Neural crest cell (in vitro differentiated cells): Measurements from ENCODE around the gene MYL4. TPM values are rescaled to one million over a fixed set of nuclear protein-coding genes. Genes with fewer than 3 reads are reported as not detected.

Source experiments
- DNase-seq: peaks from one replicate; pipeline ENCODE4 v3.0.0; 2021; ENCODE audit warnings: low read depth, mixed read lengths, low spot score
- H3K27ac Mint-ChIP-seq: one replicate; pipeline ENCODE4 v1.8.0; 2021; ENCODE audit warnings: mild to moderate bottlenecking, mixed read lengths; ENCODE audit not compliant: unreplicated experiment
- H3K27me3 Mint-ChIP-seq: 2 replicates; pipeline ENCODE4 v1.8.0; 2021; ENCODE audit warnings: low read depth, mild to moderate bottlenecking, mixed read lengths
- H3K36me3 Mint-ChIP-seq: 2 replicates; pipeline ENCODE4 v1.8.0; 2021; ENCODE audit warnings: low read depth, mild to moderate bottlenecking, mixed read lengths
- H3K4me1 Mint-ChIP-seq: 2 replicates; pipeline ENCODE4 v1.8.0; 2021; ENCODE audit warnings: mixed read lengths
- H3K4me3 Mint-ChIP-seq: one replicate; pipeline ENCODE4 v1.8.0; 2021; ENCODE audit warnings: mild to moderate bottlenecking, mixed read lengths
- H3K9me3 Mint-ChIP-seq: 2 replicates; pipeline ENCODE4 v1.8.0; 2021; ENCODE audit warnings: mixed read lengths
- CTCF ChIP-seq: fragments of 200-600 bp; sonication (generic); conservative IDR thresholded peaks from 2 replicates; pipeline ENCODE4 v1.5.0; 2021; ENCODE audit warnings: antibody characterized with exemption, mild to moderate bottlenecking
- total RNA-seq: library from RNA; stranded (reverse); gene quantifications from 2 replicates; pipeline ENCODE4 v1.2.1, GENCODE V29; 2021

The MYL4 gene
- total RNA-seq, 1 donor from 2014 or later, result not detected

- no peak overlapping the region for H3K4me3 Mint-ChIP-seq
- no peaks in the 10 kb centered on the region for H3K36me3 Mint-ChIP-seq
- no peak overlapping the region for H3K27ac Mint-ChIP-seq
- no peak for TF ChIP-seq CTCF
- H3K4me1 Mint-ChIP-seq, result peaks cover 5% of the 10 kb centered on the region
- DNase-seq, result no peak
- peaks cover 8% of the 10 kb centered on the region for H3K27me3 Mint-ChIP-seq
- H3K9me3 Mint-ChIP-seq, result peaks cover 6% of the 10 kb centered on the region
Measured at GRCh38 chr17:47219621-47220475, 10.7 kb downstream of the MYL4 start.

GRCh38 chr17:47220531-47220999 is 11.4 kb downstream of the MYL4 start:
- TF ChIP-seq CTCF, result no peak
- no peak overlapping the region for H3K4me3 Mint-ChIP-seq
- H3K9me3 Mint-ChIP-seq, result peaks cover 6% of the 10 kb centered on the region
- no peaks in the 10 kb centered on the region for H3K36me3 Mint-ChIP-seq
- peaks cover 5% of the 10 kb centered on the region for H3K4me1 Mint-ChIP-seq
- peaks cover 2% of the 10 kb centered on the region for H3K27me3 Mint-ChIP-seq
- no peak for DNase-seq
- peak overlapping the region; percentile 4 for H3K27ac Mint-ChIP-seq

GRCh38 chr17:47221154-47221553 is 12.0 kb downstream of the MYL4 start:
- Mint-ChIP-seq H3K4me3 (no peak overlapping the region), H3K27ac (no peak overlapping the region), H3K9me3 (peaks cover 6% of the 10 kb centered on the region), H3K36me3 (no peaks in the 10 kb centered on the region), H3K27me3 (no peaks in the 10 kb centered on the region), H3K4me1 (peaks cover 5% of the 10 kb centered on the region)
- TF ChIP-seq CTCF, result no peak
- no peak for DNase-seq

GRCh38 chr17:47222047-47222446 is 12.9 kb downstream of the MYL4 start:
- no peak overlapping the region for H3K4me3 Mint-ChIP-seq
- H3K27me3 Mint-ChIP-seq, result no peaks in the 10 kb centered on the region
- TF ChIP-seq CTCF, result no peak
- peaks cover 6% of the 10 kb centered on the region for H3K9me3 Mint-ChIP-seq
- H3K36me3 Mint-ChIP-seq, result no peaks in the 10 kb centered on the region
- H3K27ac Mint-ChIP-seq, result no peak overlapping the region
- peaks cover 5% of the 10 kb centered on the region for H3K4me1 Mint-ChIP-seq
- DNase-seq, result no peak

- Mint-ChIP-seq H3K27me3 (no peaks in the 10 kb centered on the region), H3K9me3 (peaks cover 6% of the 10 kb centered on the region), H3K4me1 (peaks cover 5% of the 10 kb centered on the region), H3K36me3 (no peaks in the 10 kb centered on the region), H3K4me3 (no peak overlapping the region), H3K27ac (no peak overlapping the region)
- no peak for DNase-seq
- TF ChIP-seq CTCF, result no peak
Measured at GRCh38 chr17:47223007-47223406, 13.9 kb downstream of the MYL4 start.
